Subcutaneous abdominal adipose tissue (tissue), 5 donors: ENCODE results near the gene MYO7B.

Experiments used
- H3K27ac ChIP-seq: one replicate; pipeline ENCODE4 v1.7.0; 2013; ENCODE audit warnings: low read depth, mild to moderate bottlenecking, inconsistent platforms, low read length, moderate library complexity
- H3K27me3 ChIP-seq, 5 donors: one replicate each; pipeline ENCODE4 v1.7.0; 2013; ENCODE audit warnings: low read length in 5 of 5, inconsistent platforms in 1 of 5; ENCODE audit not compliant: control insufficient read depth in 5 of 5, insufficient read depth in 4 of 5
- H3K36me3 ChIP-seq, 5 donors: one replicate each; pipeline ENCODE4 v1.7.0; 2013; ENCODE audit warnings: low read length in 5 of 5; ENCODE audit not compliant: control insufficient read depth in 5 of 5, insufficient read depth in 5 of 5
- H3K4me1 ChIP-seq, 5 donors: one replicate each; pipeline ENCODE4 v1.7.0; 2013; ENCODE audit warnings: low read length in 5 of 5, mild to moderate bottlenecking in 3 of 5, moderate library complexity in 1 of 5; ENCODE audit not compliant: control insufficient read depth in 5 of 5, insufficient read depth in 5 of 5
- H3K4me3 ChIP-seq, 5 donors: one replicate each; pipeline ENCODE4 v1.7.0; 2013; ENCODE audit warnings: low read length in 5 of 5, low read depth in 1 of 5
- H3K9ac ChIP-seq, 5 donors: one replicate each; pipeline ENCODE4 v1.7.0; 2013; ENCODE audit warnings: low read length in 5 of 5, mild to moderate bottlenecking in 4 of 5, moderate library complexity in 3 of 5
- H3K9me3 ChIP-seq, 5 donors: one replicate each; pipeline ENCODE4 v1.7.0; 2013; ENCODE audit warnings: low read length in 5 of 5; ENCODE audit not compliant: control insufficient read depth in 5 of 5
- donor health status: healthy.
- donor health status: healthy.
- donor health status: healthy.
- donor health status: healthy.
- donor health status: healthy.

Gene MYO7B

DNA sequence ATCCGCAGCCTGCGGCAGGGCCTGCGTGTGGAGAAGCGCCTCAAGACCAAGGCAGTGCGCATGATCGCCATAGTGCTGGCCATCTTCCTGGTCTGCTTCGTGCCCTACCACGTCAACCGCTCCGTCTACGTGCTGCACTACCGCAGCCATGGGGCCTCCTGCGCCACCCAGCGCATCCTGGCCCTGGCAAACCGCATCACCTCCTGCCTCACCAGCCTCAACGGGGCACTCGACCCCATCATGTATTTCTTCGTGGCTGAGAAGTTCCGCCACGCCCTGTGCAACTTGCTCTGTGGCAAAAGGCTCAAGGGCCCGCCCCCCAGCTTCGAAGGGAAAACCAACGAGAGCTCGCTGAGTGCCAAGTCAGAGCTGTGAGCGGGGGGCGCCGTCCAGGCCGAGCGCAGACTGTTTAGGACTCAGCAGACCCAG is 115.9 kb downstream of the MYO7B start:
- no peak overlapping the region for H3K27ac ChIP-seq
- peaks cover 4 to 88% (median 38%) of the 10 kb centered on the region in 5 donors for H3K4me1 ChIP-seq
- no peak overlapping the region for H3K4me3 ChIP-seq
- H3K27me3 ChIP-seq, result no peaks in the 10 kb centered on the region
- H3K9me3 ChIP-seq, result no peaks in the 10 kb centered on the region
- H3K9ac ChIP-seq, result no peak overlapping the region
- peaks cover 0 to 50% (median 27%) of the 10 kb centered on the region in 5 donors for H3K36me3 ChIP-seq

DNA sequence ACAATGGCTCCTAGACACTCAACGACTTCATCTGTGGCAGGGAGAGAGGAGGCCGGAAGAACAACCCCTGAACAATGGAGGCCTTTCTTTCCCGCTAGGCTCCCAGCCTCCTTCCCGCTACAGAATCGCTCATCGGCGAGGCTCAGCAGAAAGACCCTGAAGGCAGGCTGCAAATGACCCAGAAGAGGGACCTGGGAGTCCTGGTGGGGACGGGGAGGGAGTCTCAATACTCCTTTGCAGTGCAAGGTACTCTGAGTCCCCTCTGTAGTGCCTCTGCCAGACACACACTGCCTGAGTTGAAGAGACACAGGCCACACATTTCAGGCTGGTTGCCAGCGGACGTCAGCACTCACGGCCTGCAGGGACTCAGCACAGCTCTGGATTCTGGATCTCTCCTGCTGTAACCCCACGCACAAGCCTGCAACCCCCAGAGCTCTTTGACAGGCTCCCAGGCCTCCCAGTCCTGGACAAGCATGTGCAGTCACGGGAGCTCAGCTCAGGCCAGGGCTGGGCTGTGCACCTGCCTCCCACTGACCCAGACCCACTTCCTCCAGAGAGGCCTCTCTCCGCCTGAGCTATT is 116.6 kb downstream of the MYO7B start:
- H3K9ac ChIP-seq, result no peak overlapping the region
- H3K9me3 ChIP-seq, result no peaks in the 10 kb centered on the region
- no peak overlapping the region for H3K27ac ChIP-seq
- H3K4me1 ChIP-seq, result peaks cover 1 to 88% (median 37%) of the 10 kb centered on the region in 5 donors
- peaks cover 0 to 54% (median 27%) of the 10 kb centered on the region in 5 donors for H3K36me3 ChIP-seq
- H3K4me3 ChIP-seq, result no peak overlapping the region
- H3K27me3 ChIP-seq, result no peaks in the 10 kb centered on the region

DNA sequence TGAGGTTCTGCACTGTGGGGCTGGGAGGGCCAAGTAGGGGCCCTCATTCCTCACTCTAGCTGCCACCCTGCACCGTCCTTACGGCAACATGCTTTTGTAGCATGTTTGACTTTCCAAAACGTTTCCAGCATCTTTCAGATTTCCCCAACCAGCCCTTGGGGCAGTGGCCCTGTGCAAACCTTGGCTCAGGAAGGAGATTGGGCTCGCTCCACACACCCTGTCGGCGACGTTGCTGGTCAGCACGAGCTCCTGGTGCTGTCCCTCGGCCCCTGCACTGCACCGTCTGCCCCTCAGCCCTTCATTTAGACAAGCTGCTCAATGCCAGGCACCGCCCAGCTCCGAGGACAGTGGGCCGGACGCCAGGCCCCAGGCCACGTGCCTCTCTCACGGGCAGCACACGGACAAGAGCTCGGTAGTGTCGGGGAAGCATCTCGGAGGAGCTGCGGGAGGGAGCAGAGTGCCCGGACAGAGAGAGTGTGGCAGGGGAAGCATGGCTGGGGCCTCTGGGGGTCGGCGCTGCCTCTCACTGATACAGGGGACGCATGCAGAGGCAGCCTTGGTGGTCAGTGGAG is 117.4 kb downstream of the MYO7B start:
- Histone ChIP-seq H3K27me3 (no peaks in the 10 kb centered on the region), H3K4me1 (peaks cover 1 to 88% (median 37%) of the 10 kb centered on the region in 5 donors), H3K9me3 (no peaks in the 10 kb centered on the region), H3K27ac (no peak overlapping the region), H3K9ac (no peak overlapping the region), H3K36me3 (peaks cover 0 to 57% (median 30%) of the 10 kb centered on the region in 5 donors), H3K4me3 (no peak overlapping the region)

DNA sequence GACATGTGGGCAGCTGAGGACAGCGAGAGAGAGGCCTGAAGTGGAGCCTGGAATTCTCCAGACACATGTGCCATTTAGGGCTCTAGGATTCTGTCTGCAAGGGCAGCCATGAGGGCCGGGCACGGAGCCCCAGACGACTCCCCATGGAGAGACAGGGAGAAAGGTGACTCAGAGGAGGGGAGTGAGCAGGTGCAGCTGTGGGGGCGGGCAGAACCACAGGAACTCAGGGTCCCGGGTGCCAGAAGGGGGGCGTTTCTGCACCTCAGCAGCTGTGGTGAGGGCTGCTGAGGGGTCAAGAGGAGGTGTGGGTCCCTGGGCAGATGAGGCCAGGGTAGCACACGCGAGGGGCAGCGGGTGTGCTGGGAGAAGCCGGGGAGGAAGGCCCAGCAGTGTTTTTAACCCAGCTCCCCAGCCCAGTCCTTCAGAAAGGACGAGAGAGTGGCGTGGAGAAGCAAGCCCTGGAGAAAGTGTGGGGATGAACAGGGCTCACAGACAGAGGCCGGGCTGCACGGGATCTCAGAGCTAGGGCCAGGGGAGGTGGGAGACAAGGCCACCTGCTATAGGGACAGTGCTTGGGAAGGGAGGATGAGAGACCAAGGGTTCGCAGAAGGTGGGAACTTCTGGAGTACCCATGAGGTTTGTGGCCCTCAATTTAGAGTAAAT is 118.1 kb downstream of the MYO7B start:
- Histone ChIP-seq H3K9ac (no peak overlapping the region), H3K27ac (no peak overlapping the region), H3K9me3 (no peaks in the 10 kb centered on the region), H3K4me3 (no peak overlapping the region), H3K4me1 (peaks cover 1 to 88% (median 40%) of the 10 kb centered on the region in 5 donors), H3K36me3 (peaks cover 0 to 56% (median 30%) of the 10 kb centered on the region in 5 donors), H3K27me3 (no peaks in the 10 kb centered on the region)

DNA sequence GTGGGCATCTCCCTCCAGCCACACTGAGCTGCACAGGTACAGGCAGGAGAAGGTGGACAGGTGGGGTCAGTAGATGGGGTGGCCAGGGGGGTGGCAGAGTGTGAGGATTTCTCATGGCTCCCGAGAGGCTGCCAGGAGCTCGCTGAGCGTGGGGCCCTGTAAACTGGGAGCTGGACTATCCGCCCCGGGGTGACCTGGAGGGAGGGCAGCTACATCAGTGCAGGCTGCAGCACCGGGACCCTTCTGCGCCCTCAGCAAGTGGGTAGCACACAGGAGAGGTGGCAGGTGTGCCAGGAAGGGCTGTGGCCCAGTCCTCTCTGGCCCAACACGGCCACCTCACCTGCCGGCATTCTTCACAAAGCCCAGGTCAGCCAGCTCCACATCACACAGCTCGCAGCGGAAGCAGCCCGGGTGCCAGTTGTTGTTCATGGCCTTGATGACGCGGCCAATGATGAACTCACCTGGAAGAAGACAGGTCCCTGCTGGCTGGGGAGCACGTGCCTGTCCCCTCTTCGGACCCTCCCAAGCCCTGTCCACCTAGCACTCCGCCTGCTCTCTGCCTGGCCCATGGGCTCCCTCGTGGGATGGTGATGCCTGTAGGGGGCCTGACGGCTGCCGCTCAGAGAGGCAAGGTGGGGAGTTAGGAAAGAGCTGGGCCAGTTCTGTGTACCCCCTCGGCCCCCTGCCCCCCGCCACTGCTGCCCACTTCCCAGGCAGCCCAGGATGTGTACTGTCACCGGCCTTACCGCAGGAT is 118.8 kb downstream of the MYO7B start:
- Histone ChIP-seq H3K27me3 (no peaks in the 10 kb centered on the region), H3K9me3 (no peaks in the 10 kb centered on the region), H3K36me3 (peaks cover 0 to 57% (median 30%) of the 10 kb centered on the region in 5 donors), H3K9ac (no peak overlapping the region), H3K4me1 (peaks cover 5 to 91% (median 44%) of the 10 kb centered on the region in 5 donors), H3K27ac (no peak overlapping the region), H3K4me3 (no peak overlapping the region)

DNA sequence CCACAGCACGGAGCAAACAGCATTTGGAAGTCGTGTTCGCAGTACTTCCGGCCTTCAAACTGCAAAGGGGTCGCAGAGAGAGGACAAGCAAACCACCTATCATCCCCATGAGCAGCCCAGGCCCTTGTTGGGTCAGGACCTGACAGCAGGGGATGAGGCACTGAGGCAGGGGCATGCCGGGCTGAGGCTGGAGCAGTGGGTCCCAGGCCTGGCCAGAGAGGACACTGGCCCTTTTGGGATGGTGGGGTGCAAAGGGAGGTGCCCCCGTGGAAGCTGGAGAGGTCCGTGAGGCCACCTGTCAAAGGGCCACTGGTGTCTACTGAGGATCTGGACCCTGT is 119.3 kb downstream of the MYO7B start:
- Histone ChIP-seq H3K27ac (no peak overlapping the region), H3K9ac (no peak overlapping the region), H3K9me3 (no peaks in the 10 kb centered on the region), H3K4me3 (no peak overlapping the region), H3K27me3 (no peaks in the 10 kb centered on the region), H3K36me3 (peaks cover 0 to 57% (median 30%) of the 10 kb centered on the region in 5 donors), H3K4me1 (peaks cover 3 to 91% (median 42%) of the 10 kb centered on the region in 5 donors)

DNA sequence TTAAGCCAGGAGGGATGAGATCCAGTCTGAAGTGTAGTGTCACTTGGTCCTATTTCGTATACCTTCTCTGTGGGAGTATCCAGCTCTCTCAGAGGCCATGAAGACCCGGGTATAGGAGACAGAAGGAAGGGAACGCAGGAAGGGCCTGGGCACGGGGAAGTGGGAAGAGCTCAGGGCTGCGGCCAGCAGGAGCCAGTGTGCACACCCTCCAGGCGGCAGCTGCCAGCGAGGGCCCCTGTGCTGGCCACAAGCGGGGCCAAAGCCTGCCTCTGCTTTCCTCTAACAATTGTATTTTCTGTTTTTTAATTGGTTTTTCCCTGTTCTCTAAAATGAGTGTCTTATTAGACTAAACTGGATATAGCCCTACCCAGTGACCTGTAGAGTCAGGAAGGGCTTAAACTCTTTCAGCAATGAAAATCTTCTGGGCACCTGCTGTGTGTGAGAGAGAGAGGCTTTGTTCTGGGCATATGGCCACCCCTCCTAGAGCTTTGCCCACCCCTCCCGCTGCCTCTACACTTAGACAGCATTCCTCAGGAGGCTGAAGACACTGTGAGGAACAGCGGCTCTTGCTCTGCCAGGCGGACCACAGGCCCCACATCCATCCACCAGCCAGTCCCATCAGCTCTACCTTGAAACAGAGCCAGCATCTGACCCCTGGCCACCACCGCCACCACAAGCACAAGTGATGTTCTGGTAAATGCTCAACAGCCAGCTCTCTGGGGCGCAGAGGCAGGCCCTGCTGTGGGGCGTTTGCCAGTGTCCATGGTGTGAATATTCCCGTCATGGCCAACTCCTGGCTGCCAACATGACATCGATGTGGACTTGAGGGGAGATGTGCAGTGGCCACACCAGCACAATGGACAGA is 120.0 kb downstream of the MYO7B start:
- H3K4me1 ChIP-seq, result peaks cover 3 to 91% (median 43%) of the 10 kb centered on the region in 5 donors
- H3K36me3 ChIP-seq, result peaks cover 0 to 54% (median 30%) of the 10 kb centered on the region in 5 donors
- no peaks in the 10 kb centered on the region for H3K9me3 ChIP-seq
- H3K9ac ChIP-seq, result peak overlapping the region in 1 of 5 donors; percentile 29
- H3K27me3 ChIP-seq, result no peaks in the 10 kb centered on the region
- H3K4me3 ChIP-seq, result no peak overlapping the region
- peak overlapping the region; percentile 13 for H3K27ac ChIP-seq

DNA sequence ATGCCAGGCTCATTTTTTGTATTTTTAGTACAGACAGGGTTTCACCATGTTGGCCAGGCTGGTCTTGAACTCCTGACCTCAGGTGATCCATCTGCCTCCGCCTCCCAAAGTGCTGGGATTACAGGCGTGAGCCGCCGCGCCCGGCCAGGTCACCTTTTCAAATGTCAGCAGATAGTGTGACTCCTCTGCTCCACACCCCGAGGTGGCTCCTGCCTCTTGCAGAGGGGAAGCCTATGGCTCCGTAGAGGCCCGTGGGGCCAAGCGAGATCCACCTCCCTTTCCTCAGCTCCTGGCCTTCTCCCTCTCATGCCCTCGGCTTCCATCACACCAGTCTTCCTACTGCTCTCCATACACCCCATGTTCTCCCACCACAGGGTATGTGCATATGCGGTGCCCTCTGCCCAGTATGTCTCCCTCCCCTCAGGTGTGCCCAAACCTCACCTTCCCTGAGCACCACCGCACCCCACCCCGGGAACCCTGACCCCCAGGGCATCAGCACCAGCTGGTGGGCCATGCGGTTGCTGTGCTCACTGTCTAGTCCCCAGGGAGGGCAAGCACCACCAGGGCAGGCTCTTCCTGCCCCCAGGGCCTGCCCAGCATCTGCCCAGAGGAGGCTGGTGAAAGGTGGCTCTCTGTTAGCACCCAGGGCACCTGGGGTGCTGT is 121.2 kb downstream of the MYO7B start:
- Histone ChIP-seq H3K4me3 (no peak overlapping the region), H3K9me3 (no peaks in the 10 kb centered on the region), H3K4me1 (peaks cover 10 to 91% (median 55%) of the 10 kb centered on the region in 5 donors), H3K27me3 (no peaks in the 10 kb centered on the region), H3K27ac (no peak overlapping the region), H3K9ac (no peak overlapping the region), H3K36me3 (peaks cover 0 to 44% (median 24%) of the 10 kb centered on the region in 5 donors)

DNA sequence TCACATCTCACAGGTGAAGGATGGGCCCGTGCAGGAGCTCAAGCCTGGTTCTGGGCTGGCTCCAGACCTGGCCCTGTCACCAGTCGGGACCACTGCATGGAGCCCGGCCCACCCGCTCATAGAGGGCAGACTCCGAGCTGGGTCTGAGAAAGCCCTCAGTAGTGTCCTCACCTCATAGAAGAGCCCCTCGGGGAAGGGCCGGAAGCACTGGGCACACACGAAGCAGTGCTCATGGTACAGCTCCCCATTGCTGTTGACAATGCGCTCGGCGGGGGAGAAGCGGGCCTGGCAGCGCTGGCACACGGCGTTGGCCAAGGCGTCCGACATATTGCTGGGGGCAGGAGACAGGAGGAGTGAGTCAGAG is 121.7 kb downstream of the MYO7B start:
- no peak overlapping the region for H3K27ac ChIP-seq

More for the DNA sequence above, 121.7 kb downstream of the MYO7B start:
- Histone ChIP-seq H3K4me3 (no peak overlapping the region), H3K4me1 (peaks cover 12 to 91% (median 57%) of the 10 kb centered on the region in 5 donors), H3K36me3 (peaks cover 0 to 40% (median 24%) of the 10 kb centered on the region in 5 donors), H3K9me3 (no peaks in the 10 kb centered on the region), H3K27me3 (no peaks in the 10 kb centered on the region), H3K9ac (no peak overlapping the region)
